DMS79 treated with DMSO at 0.1 percent for 48 hours (cell line): ENCODE measurements around the gene RBM43.
"Not testable (repeated sequence)": the region's sequence is repeated elsewhere in the genome, so short reads cannot be mapped to it uniquely, and the experiment has no call there.

Experiments
- DNase-seq: peaks from one replicate; lab custom pipeline; 2025; lab: John Stamatoyannopoulos, UW

The RBM43 gene

GRCh38 chr2:151268085-151268484, 6.4 kb upstream of the RBM43 start:
- no peak for DNase-seq

DNA sequence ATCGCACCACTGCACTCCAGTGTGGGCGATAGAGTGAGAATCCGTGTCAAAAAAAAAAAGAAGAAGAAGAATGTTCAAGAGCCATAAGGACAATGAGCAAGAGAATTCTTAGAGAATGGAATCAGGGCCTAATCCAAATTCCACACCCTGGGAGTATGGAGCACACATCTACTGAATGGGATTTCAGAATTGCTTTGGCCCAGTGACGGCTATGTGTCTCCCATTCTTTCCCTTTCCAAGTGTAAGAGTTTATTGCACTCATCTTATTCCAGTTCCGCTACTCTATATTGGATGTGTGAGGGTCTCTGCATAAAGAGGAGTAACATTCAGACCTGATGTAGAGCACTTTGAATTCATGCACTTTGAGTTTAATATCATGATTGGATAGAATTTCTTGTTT, 5.9 kb upstream of the RBM43 start:
- DNase-seq, result no peak

- no peak for DNase-seq
Measured at GRCh38 chr2:151265991-151266390, 4.3 kb upstream of the RBM43 start.

DNA sequence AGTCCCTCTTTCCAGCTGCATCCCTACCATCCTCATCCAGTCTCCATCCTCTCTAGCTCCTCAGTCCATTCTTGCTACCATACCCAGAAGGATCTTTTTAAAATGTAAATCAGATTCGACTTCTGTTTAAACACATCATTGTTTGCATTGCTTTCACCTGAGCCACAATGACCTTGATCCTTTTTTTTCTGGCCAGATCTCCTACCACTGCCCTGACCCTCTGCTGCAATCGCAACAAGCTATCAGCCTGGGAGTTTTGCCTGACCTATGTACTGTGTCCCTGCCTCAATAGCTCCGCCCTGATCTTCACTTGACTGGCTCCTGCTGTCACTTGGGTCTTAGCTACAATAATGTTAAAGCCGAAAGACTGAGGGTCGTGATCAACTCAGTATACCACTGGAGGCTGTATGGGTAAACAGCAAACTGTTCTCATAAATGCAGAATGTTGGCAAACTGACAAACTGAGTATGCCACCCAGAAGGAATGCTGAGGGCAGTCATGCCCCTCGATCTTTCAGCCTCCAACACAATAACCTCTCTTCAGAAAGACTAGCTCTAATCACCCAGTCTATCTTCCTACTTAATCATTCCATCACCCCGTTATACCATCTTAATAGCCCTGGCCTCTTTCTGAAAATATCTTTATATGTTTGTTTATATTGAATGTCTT, 2.6 kb upstream of the RBM43 start:
- no peak for DNase-seq

- no peak for DNase-seq
Measured at GRCh38 chr2:151262629-151263028, 966 bp upstream of the RBM43 start.

GRCh38 chr2:151261977-151262291, 271 bp upstream of the RBM43 start:
- no peak for DNase-seq

DNA sequence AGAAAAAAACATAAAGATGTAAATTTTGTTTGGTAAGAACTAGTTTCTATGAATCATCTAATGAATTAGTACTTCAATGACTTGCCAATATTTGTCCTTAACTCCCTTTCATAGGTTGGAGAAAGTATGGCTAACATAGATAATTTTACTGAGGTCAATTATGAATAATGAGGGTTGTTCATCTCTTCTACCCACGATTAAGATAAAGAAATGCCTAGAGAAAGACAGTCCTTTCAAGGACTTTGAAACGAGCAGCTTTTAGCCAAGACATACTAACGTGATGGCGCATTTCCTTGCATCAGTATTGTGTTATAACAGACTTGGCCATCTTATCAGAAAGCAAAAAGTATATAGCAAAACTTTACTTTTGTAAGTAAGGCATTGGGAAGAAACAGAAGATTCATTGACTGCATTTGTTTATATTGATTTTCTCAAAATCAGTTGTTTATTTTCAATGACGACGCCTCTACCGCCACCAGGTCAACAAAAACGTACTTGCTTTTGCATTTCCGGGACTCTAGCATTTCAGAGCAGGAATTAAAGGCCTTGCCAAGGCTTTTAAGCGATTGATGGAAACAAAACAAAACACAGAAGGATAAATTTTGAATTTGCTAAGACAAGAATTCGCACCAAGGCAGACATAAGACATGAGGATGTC, 961 bp downstream of the RBM43 start:
- DNase-seq, result peak; percentile 72

GRCh38 chr2:151258121-151258520, 3.5 kb downstream of the RBM43 start:
- DNase-seq, result no peak

DNA sequence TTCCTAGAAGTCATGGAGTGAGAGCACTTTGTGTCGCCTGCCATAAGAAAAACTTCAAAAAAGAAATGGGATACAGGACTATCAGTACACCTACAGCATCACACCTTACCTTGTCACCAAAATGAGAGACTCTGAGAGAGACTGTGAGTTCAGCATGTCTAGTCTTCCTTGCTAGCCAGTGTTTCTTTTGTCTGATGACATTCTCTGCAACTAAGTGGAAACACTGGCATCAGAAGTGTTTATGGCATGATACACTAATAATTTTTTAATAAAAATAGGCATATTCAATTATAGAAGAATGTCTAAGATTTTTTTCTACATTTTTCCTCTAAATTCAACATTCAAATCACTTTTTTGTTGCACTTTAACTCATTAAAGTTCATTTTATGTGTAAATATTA, 9.0 kb downstream of the RBM43 start:
- DNase-seq, result no peak

- DNase-seq, result no peak
Measured at GRCh38 chr2:151251012-151251411, 10.7 kb downstream of the RBM43 start.

- no peak for DNase-seq
Measured at GRCh38 chr2:151247432-151247831, 14.2 kb downstream of the RBM43 start.

DNA sequence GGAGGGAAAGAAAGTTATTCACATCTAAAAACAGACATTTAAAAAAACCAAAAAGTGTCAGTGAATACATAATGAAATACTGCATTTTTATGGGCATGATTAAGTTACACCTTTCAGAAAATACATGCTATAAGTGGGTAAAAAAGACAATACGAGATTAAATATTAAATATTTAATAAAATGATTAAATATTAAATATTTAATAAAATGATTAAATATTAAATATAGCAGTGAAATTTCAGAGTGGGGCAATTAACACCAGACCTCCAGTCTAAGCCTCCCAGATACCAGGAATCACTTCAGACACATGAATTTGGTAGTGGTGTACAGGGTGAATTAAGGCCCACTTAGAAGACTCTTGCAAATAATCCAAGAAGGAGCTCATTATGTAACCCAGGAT, 15.5 kb downstream of the RBM43 start:
- DNase-seq, result no peak

DNA sequence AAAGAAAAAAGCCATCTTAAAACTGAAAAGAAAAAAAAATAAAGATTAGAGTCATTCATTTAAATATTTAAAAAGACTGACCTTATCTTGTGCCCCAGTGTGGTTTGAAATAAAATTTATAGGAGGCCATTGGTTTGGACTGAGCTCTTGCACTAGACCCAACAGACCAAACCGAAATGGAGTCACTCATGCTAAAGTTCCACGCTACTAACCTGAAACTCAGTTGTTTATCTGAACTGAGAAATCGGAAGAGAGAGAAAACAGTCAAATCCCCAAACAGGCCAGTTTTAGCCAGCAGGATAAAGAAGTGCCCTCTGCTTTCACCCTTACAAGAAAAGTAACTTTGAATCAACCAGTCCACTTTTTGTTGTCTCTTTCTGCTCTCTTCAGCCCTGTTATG, 18.2 kb downstream of the RBM43 start:
- DNase-seq, result no peak

- DNase-seq, result no peak
Measured at GRCh38 chr2:151241224-151241623, 20.4 kb downstream of the RBM43 start.

DNA sequence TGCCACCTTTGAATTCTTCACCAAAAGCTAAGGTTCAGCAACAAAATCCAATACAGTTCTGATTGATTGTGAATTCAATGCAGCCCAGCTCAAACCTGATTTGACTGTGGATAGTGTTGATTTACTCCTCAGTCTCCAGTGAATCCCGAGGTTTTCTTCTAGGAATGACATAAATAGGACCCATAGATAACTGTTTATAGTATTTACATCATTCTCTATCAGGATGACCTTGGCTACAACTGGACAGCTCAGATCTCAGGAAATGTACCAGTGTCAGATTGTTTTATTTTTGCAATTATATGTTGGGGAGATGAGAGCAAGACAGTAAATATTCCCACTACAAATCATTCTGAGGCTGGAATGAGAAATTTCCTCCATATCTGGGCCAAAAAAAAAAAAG, 21.2 kb downstream of the RBM43 start:
- DNase-seq, result no peak

- no peak for DNase-seq
Measured at GRCh38 chr2:151239624-151240023, 22.0 kb downstream of the RBM43 start.

DNA sequence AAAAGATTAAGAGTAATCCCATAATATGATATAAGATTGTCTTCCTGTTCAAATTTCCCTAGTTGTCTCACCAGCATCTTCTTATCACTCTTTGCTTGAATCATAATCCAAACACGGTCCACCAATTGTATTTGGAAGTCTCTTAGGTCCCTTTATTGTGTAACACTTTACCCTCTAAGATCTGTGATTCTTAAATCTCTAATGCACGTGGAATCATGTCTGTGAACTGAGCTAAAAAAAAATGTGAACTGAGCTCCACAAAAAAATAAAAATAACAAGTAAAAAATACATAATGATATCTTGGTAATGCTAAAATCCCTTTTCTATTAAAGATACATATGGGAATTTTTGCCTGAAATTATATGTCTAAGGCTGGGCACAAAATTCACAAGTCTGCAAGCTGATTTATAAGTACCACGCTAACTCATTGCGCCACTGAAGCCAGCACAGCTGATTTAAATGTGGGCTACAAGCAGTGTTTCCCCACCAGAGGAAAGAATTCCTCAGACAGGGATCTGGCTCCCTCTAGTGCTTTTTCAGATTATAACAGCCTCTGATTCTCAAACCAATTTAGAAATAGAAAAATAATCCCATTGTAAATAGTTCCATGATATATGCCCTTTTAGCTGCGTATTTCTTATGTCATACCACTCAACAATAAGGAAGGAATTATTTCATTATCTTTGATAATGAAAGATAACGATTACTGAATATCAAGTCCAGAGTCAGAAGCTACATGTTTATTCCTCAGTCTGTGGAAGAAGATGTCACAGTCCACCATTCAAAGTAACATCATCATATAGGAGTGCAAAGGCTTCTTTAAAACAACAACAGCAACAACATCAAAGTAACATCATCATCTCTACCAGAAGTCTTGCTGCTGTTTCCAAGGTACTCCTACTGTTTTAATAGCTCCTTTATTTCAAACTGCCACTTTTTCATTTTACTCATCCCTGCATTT, 22.9 kb downstream of the RBM43 start:
- DNase-seq, result peak; percentile 83

GRCh38 chr2:151237422-151238025, 24.1 kb downstream of the RBM43 start:
- DNase-seq, result peak; percentile 17

DNA sequence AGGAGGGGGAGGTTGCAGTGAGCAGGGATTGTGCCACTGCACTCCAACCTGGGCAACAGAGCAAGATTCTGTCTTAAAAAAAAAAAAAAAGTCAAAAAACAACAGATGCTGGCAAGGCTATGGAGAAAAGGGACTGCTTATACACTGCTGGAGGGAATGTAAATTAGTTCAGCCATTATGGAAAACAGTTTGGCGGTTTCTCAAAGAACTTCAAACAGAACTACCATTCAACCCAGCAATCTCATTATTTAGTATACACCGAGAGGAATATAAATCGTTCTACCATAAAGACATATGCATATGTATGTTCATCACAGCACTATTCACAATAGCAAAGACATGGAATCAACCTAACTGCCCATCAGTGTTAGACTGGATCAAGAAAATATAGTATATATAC, 27.9 kb downstream of the RBM43 start:
- DNase-seq, result not testable (repeated sequence)

DNA sequence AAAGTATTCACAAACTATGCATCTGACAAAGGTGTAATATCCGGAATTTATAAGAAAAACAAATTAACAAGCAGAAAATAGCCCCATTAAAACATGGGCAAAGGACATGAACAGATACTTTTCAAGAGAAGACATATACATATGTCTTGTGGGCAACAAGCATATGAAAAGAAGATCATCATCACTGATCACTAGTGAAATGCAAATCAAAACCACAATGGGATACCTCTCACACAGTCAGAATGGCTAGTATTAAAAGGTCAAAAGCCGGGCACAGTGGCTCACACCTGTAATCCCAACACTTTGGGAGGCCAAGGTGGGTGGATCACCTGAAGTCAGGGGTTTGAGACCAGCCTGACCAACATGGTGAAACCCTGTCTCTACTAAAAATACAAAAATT, 28.4 kb downstream of the RBM43 start:
- DNase-seq, result not testable (repeated sequence)

DNA sequence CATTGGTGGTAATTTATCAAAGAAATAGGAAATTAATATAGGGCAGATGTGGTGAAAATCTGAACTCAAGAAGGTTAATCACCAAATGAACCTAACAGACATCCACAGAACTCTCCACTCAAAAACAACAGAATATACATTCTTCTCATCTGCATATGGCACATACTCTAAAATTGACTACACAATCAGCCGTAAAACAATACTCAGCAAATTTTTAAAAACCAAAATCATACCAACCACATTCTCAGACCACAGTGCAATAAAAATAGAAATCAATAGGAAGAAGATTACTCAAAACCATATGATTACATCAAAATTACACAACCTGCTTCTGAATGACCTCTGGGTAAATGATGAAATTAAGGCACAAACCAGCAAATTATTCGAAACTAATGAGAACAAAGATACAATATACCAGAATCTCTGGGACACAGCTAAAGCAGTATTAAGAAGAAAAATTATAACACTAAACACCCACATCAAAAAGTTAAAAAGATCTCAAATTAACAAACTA, 31.0 kb downstream of the RBM43 start:
- no peak for DNase-seq

GRCh38 chr2:151228847-151229512, 32.7 kb downstream of the RBM43 start:
- DNase-seq, result peak; percentile 75
